GM08714 (cell line): Measurements from ENCODE around the gene KIF17.

Source experiments
- H3K4me3 ChIP-seq: fragments of 200-500 bp; sonication (Bioruptor generic); 2 replicates; pipeline ENCODE4 v1.5.1; 2014; ENCODE audit warnings: mild to moderate bottlenecking, low read length, inconsistent platforms
- ZNF274 ChIP-seq: IDR thresholded peaks from 2 replicates; pipeline ENCODE4 v1.6.1; 2012; ENCODE audit warnings: mild to moderate bottlenecking, low read depth, low read length

KIF17 gene

DNA sequence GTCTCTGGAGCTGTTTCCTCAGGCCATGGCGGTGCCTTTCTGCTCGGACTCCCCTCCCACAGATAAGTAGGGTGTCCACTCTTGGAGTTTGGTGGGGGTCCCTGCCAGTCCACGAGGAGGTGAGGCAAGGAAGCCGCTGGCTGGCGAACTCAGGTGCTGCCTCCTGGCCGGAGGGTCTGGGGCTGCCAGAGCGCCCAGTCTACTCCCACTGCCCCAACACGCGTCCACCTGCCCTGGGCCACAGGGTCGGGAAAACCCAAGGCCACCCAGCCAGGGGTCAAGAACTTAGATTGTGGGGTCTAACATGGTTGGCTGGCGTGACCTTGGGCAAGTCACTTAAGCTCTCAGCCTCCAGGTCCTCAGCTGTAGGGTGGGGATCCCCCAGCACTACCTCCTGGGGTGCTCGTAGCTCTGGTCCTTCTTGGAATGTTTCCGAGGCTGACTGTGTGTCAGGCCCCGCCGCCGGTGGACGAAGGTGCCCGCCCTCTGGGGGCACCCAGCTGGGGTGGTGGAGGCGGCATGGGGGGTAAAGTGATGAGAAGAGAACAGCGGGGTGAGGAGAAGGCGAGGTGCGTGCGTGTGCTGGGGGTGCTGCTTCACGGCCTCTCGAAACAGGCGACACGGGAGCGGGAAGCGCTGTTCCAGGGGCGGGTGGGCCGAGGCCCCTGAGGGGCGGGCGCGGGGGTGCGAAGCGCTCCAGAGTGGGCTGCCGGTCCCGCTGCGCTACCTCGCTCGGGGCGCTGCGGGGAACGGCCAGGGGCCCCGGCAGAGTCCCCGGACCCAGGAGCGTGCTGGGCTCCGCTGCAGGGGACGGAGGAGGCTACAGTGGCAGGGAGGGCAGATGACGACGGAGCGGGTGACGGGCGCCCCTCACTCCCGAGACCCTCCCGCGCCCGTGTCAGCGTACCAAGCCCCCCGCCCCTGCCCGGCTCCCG, 13.5 kb upstream of the KIF17 start:
- TF ChIP-seq ZNF274: no peak
- peak overlapping the region; percentile 44; the same call in 1 of the 2 replicates for H3K4me3 ChIP-seq

GRCh38 chr1:20730690-20731056, 12.9 kb upstream of the KIF17 start:
- no peak for TF ChIP-seq ZNF274
- H3K4me3 ChIP-seq: no peak overlapping the region

- no peak overlapping the region for H3K4me3 ChIP-seq
- no peak for TF ChIP-seq ZNF274
These were observed 12.3 kb upstream of the KIF17 start for GRCh38 chr1:20729990-20730689.

GRCh38 chr1:20729155-20729931, 11.5 kb upstream of the KIF17 start:
- H3K4me3 ChIP-seq: no peak overlapping the region
- TF ChIP-seq ZNF274: no peak

- no peak for TF ChIP-seq ZNF274
- no peak overlapping the region for H3K4me3 ChIP-seq
These were observed 10.8 kb upstream of the KIF17 start for GRCh38 chr1:20728371-20729154.

GRCh38 chr1:20727746-20728316, 10.0 kb upstream of the KIF17 start:
- TF ChIP-seq ZNF274: no peak
- no peak overlapping the region for H3K4me3 ChIP-seq

- no peak overlapping the region for H3K4me3 ChIP-seq
- TF ChIP-seq ZNF274: no peak
These were observed 9.3 kb upstream of the KIF17 start for GRCh38 chr1:20726932-20727745.

DNA sequence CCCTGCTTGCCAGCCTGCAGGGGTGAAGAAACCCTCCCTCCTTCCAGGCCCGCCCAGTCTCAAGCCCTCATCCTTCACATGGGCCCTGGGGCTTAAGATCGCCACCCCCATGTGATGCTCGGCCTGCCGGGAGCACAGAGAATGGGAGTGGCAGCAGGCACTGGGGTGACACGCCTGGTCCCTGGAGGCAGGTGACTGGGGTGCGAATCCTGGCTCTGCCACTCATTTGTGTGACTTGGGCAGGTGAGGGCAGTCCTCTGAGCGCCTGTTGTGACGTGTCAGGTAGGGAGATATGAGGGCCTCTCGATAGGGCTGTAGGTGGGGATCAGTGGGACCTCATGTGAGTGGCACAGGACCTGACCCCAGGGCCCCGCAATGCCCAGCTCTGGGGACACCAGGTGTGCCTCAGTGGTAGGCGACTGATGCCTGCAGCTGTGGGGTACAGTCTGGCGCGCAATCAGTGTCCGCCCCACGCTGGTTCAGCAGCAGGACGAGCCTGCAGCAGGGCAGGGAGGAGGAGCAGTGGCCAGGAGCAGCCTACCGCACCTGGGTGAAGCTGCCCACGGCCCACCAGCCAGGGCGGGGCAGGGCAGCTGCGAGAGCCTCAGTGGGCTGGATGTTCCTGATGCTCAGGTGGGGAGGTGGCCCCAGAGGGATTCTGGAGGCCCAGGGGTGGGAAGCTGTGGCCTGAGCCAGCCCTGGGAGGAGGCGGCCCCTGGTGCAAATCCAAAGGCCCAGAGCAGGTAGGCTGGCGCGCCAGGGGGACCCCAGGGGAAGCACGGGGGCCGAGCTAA, 8.5 kb upstream of the KIF17 start:
- H3K4me3 ChIP-seq: no peak overlapping the region
- TF ChIP-seq ZNF274: no peak

- TF ChIP-seq ZNF274: no peak
- H3K4me3 ChIP-seq: no peak overlapping the region
These were observed 7.6 kb upstream of the KIF17 start for GRCh38 chr1:20725189-20726117.

DNA sequence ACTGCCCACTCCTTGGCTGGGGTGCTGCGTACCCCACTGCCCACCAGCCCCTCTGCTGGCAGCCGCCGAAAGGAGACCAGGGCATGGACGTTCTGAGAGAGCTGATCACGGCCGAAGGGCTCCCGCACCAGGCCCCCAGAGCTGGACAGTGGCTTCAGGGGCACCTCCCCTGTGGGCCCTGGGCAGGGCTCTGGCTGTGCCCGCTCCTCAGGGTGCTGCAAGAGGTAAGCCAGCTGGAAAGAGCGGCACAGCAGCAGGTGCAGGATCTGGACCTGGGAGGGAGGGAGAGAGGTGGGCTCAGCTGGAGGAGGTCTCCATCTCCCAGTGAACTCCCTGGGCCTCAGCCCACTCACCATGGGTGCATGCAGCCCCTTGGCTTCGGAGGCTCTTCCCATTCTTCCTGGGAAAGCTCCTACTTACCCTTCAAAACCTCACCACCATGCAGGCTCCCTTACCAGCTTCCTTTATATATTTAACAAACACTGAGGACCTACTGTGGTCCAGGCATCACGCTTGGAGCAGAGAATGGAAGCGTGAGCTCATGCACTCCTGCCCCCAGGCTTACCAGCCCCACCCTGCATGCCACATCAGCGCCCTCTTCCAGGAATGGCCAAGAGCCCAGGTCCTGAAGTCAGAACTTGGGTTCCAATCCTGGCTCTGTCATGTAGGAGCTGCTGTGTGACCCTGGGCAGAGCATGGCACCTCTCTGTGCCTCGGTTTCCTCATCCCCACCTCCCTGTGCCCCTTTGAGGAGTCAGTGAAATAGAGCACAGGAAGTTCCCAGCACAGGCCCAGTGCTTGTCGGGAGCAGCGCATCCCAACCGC, 6.8 kb upstream of the KIF17 start:
- no peak overlapping the region for H3K4me3 ChIP-seq

More for the DNA sequence above, 6.8 kb upstream of the KIF17 start:
- TF ChIP-seq ZNF274: no peak
